ENCODE measurements around the gene GRK5. TPM values are rescaled to one million over a fixed set of nuclear protein-coding genes. Genes with fewer than 3 reads are reported as not detected.

Gene GRK5
- total RNA-seq, 2 donors from 2014 or later, result 9.1 to 11.9 TPM

GRCh38 chr10:119310806-119311205 lies 103.4 kb downstream of the GRK5 start:
- H3K27me3 Mint-ChIP-seq (ENCODE audit: insufficient read depth), result no peaks in the 10 kb centered on the region

GRCh38 chr10:119312241-119312640 lies 104.9 kb downstream of the GRK5 start:
- no peak for TF ChIP-seq CTCF (conservative IDR thresholded peaks at IDR 0.05)
- Histone ChIP-seq H3K36me3 (ENCODE audit: control insufficient read depth, insufficient read depth, low read length) (no peaks in the 10 kb centered on the region), H3K27me3 (ENCODE audit: control insufficient read depth, insufficient read depth, low read length, poor library complexity, severe bottlenecking) (no peaks in the 10 kb centered on the region), H3K4me3 (ENCODE audit: low read length) (no peak overlapping the region), H3K4me1 (ENCODE audit: control insufficient read depth, insufficient read depth, low read length) (peaks cover 9% of the 10 kb centered on the region), H3K9ac (ENCODE audit: extremely low read depth, low read length, poor library complexity, severe bottlenecking) (no peak overlapping the region), H3K27ac (ENCODE audit: low read depth, low read length) (no peak overlapping the region), H3K9me3 (ENCODE audit: control insufficient read depth, low read length) (no peaks in the 10 kb centered on the region)
- no peaks in the 10 kb centered on the region for H3K36me3 Mint-ChIP-seq (ENCODE audit: low read depth)
- H3K4me3 Mint-ChIP-seq, result no peak overlapping the region
- H3K27ac Mint-ChIP-seq, result peak overlapping the region; percentile 35
- WGBS, 2 experiments (ENCODE audit: insufficient coverage in 1 of 2, insufficient read length in 1 of 2), result 90 to 92% methylated on average over 5 of the region's 5 CpGs
- DNase-seq, result no peak
- no peaks in the 10 kb centered on the region for H3K9me3 Mint-ChIP-seq
- peaks cover 21% of the 10 kb centered on the region for H3K4me1 Mint-ChIP-seq
- H3K27me3 Mint-ChIP-seq (ENCODE audit: insufficient read depth), result no peaks in the 10 kb centered on the region

More at GRCh38 chr10:119310806-119311205, 103.4 kb downstream of the GRK5 start:
- H3K4me1 ChIP-seq (ENCODE audit: control insufficient read depth, insufficient read depth, low read length), result no peaks in the 10 kb centered on the region
- H3K27ac ChIP-seq (ENCODE audit: low read depth, low read length), result no peak overlapping the region
- Mint-ChIP-seq H3K36me3 (ENCODE audit: low read depth) (no peaks in the 10 kb centered on the region), H3K9me3 (no peaks in the 10 kb centered on the region), H3K27ac (no peak overlapping the region), H3K4me1 (peaks cover 8% of the 10 kb centered on the region), H3K4me3 (no peak overlapping the region)
- TF ChIP-seq CTCF (conservative IDR thresholded peaks at IDR 0.05), result no peak
- 87% methylated on average over 4 of the region's 4 CpGs; no CpG with 5 or more reads in 1 of the 2 experiments for WGBS, 2 experiments (ENCODE audit: insufficient coverage in 1 of 2, insufficient read length in 1 of 2)
- no peaks in the 10 kb centered on the region for H3K27me3 ChIP-seq (ENCODE audit: control insufficient read depth, insufficient read depth, low read length, poor library complexity, severe bottlenecking)
- H3K9ac ChIP-seq (ENCODE audit: extremely low read depth, low read length, poor library complexity, severe bottlenecking), result no peak overlapping the region
- no peaks in the 10 kb centered on the region for H3K36me3 ChIP-seq (ENCODE audit: control insufficient read depth, insufficient read depth, low read length)
- no peak overlapping the region for H3K4me3 ChIP-seq (ENCODE audit: low read length)
- no peaks in the 10 kb centered on the region for H3K9me3 ChIP-seq (ENCODE audit: control insufficient read depth, low read length)
- DNase-seq, result no peak

- Mint-ChIP-seq H3K9me3 (no peaks in the 10 kb centered on the region), H3K27me3 (ENCODE audit: insufficient read depth) (no peaks in the 10 kb centered on the region), H3K4me3 (no peak overlapping the region), H3K4me1 (peaks cover 27% of the 10 kb centered on the region), H3K27ac (no peak overlapping the region), H3K36me3 (ENCODE audit: low read depth) (no peaks in the 10 kb centered on the region)
- Histone ChIP-seq H3K9me3 (ENCODE audit: control insufficient read depth, low read length) (no peaks in the 10 kb centered on the region), H3K27me3 (ENCODE audit: control insufficient read depth, insufficient read depth, low read length, poor library complexity, severe bottlenecking) (no peaks in the 10 kb centered on the region), H3K9ac (ENCODE audit: extremely low read depth, low read length, poor library complexity, severe bottlenecking) (no peak overlapping the region), H3K36me3 (ENCODE audit: control insufficient read depth, insufficient read depth, low read length) (no peaks in the 10 kb centered on the region), H3K4me1 (ENCODE audit: control insufficient read depth, insufficient read depth, low read length) (peaks cover 15% of the 10 kb centered on the region), H3K4me3 (ENCODE audit: low read length) (no peak overlapping the region), H3K27ac (ENCODE audit: low read depth, low read length) (no peak overlapping the region)
- TF ChIP-seq CTCF (conservative IDR thresholded peaks at IDR 0.05), result no peak
- DNase-seq, result no peak
- 0% methylated on average over 1 of the region's 1 CpG for WGBS, 2 experiments (ENCODE audit: insufficient coverage in 1 of 2, insufficient read length in 1 of 2)
Observed at GRCh38 chr10:119313024-119313423, 105.7 kb downstream of the GRK5 start.

Measured in endodermal cell (in vitro differentiated cells).